ENCODE measurements around the gene SNX8.

SNX8 gene

GRCh38 chr7:2232766-2233520, 81.3 kb downstream of the SNX8 start, which contains the start of gene MAD1L1:
Gene MAD1L1, minus strand, starts transcription at chr7:2232945. Its CDS starts 2,812 bp downstream, at chr7:2230133.
- Histone ChIP-seq H2AFZ (ENCODE audit: low read depth, low read length) (peak within 1 kb of the TSS; percentile 85), H3K27me3 (ENCODE audit: insufficient read depth, low read length, poor library complexity) (no peaks in the 10 kb centered on the region), H3K4me2 (ENCODE audit: insufficient read depth, low read length) (peak within 1 kb of the TSS; percentile 84), H3K36me3 (ENCODE audit: insufficient read depth, low read length) (peaks cover 60% of the 10 kb centered on the region), H4K20me1 (ENCODE audit: insufficient read depth, low read length) (peaks cover 29% of the 10 kb centered on the region), H3K9me3 (ENCODE audit: insufficient read depth, low read length, severe bottlenecking) (no peaks in the 10 kb centered on the region), H3K4me3 (ENCODE audit: low read depth in 1 of 2, low read length in 2 of 2) (peak within 1 kb of the TSS; percentile 93 to 100), H3K4me1 (ENCODE audit: insufficient read depth, low read length) (peaks cover 45% of the 10 kb centered on the region), H3K27ac (ENCODE audit: low read length) (peak within 1 kb of the TSS; percentile 66), H3K79me2 (ENCODE audit: insufficient read depth, low read length) (peaks cover 52% of the 10 kb centered on the region), H3K9ac (ENCODE audit: low read depth, low read length) (peak within 1 kb of the TSS; percentile 95)
- DNase-seq (peak; percentile 91), ATAC-seq (ENCODE audit: insufficient read depth, low read depth) (peak; percentile 88)
- no peak for TF ChIP-seq CTCF (IDR thresholded peaks at IDR 0.05; ENCODE audit: borderline replicate concordance, extremely low read depth, low read length, poor library complexity, severe bottlenecking)
- TF ChIP-seq EZH2 (IDR thresholded peaks at IDR 0.05; ENCODE audit: borderline replicate concordance, low read depth, low read length, severe bottlenecking), result no peak

DNA sequence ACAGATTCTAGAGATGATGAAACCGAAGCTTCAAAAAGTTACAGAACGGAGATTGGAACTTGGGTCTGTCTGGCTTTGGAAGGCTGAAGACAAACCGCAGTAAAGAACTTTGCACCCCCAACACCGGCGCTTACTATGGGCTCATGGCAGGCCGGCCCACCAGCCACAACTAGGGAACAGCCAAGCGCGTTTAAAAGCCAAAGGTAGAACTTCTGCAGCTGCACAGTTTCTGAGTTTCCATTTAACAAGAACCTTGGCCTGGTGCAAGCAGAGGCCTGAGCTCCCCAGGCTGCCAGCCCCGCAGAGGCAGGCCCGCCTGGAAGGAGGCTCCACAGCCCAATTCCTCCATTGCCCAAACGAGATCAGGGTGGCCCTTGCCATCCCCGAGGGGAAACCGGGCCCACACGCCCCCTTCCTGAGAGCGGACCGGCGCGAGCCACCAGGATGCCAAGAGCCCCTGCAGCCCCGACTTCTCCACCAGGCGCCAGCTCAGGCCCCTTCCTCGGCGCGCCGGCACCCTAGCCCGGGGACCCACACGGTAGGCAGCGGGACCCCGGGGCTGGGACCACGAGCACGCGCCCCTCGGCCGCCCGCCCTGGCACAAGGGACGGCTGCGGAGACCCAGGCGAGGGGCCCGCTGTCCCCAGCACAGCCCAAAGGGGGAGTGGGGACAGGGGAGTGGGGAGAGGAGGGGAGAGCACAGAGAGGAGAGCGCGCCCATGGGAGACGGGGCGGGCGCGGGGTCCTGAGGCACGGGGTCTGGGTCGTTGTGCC, 82.1 kb downstream of the SNX8 start:
- no peak for TF ChIP-seq EZH2 (IDR thresholded peaks at IDR 0.05; ENCODE audit: borderline replicate concordance, low read depth, low read length, severe bottlenecking)
- TF ChIP-seq CTCF (IDR thresholded peaks at IDR 0.05; ENCODE audit: borderline replicate concordance, extremely low read depth, low read length, poor library complexity, severe bottlenecking), result peak; percentile 10
- H4K20me1 ChIP-seq (ENCODE audit: insufficient read depth, low read length), result peaks cover 34% of the 10 kb centered on the region
- peaks cover 60% of the 10 kb centered on the region for H3K36me3 ChIP-seq (ENCODE audit: insufficient read depth, low read length)
- no peaks in the 10 kb centered on the region for H3K27me3 ChIP-seq (ENCODE audit: insufficient read depth, low read length, poor library complexity)
- peak overlapping the region; percentile 84 for H3K4me2 ChIP-seq (ENCODE audit: insufficient read depth, low read length)
- peak overlapping the region; percentile 85 for H2AFZ ChIP-seq (ENCODE audit: low read depth, low read length)
- DNase-seq, result peak; percentile 44
- H3K9me3 ChIP-seq (ENCODE audit: insufficient read depth, low read length, severe bottlenecking), result no peaks in the 10 kb centered on the region
- peak overlapping the region; percentile 66 for H3K27ac ChIP-seq (ENCODE audit: low read length)
- peak; percentile 68 for ATAC-seq (ENCODE audit: insufficient read depth, low read depth)
- H3K9ac ChIP-seq (ENCODE audit: low read depth, low read length), result peak overlapping the region; percentile 95
- H3K4me3 ChIP-seq (ENCODE audit: low read depth in 1 of 2, low read length in 2 of 2), result peak overlapping the region; percentile 93 to 100
- H3K79me2 ChIP-seq (ENCODE audit: insufficient read depth, low read length), result peaks cover 57% of the 10 kb centered on the region
- peaks cover 45% of the 10 kb centered on the region for H3K4me1 ChIP-seq (ENCODE audit: insufficient read depth, low read length)

DNA sequence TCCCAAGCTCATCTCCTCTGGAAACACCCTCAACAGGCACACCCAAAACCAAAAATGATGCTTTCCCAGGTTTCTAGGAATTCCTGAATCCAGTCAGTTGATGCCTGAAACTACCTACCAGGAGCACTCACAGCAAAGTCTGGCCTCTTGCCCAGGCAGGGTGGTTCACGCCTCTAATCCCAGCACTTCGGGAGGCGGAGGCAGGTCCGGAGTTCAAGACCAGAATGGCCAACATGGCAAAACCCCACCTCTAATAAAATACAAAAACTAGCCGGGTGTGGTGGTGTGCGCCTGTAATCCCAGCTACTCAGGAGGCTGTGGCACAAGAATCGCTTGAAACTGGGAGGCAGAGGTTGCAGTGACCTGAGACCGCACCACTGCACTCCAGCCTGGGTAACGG, 83.4 kb downstream of the SNX8 start:
- Histone ChIP-seq H3K9ac (ENCODE audit: low read depth, low read length) (no peak overlapping the region; the same call in 1 of the 2 replicates), H3K4me1 (ENCODE audit: insufficient read depth, low read length) (peaks cover 45% of the 10 kb centered on the region), H4K20me1 (ENCODE audit: insufficient read depth, low read length) (peaks cover 40% of the 10 kb centered on the region), H3K27me3 (ENCODE audit: insufficient read depth, low read length, poor library complexity) (no peaks in the 10 kb centered on the region), H3K27ac (ENCODE audit: low read length) (no peak overlapping the region), H2AFZ (ENCODE audit: low read depth, low read length) (no peak overlapping the region), H3K79me2 (ENCODE audit: insufficient read depth, low read length) (peaks cover 68% of the 10 kb centered on the region), H3K36me3 (ENCODE audit: insufficient read depth, low read length) (peaks cover 64% of the 10 kb centered on the region), H3K4me3 (ENCODE audit: low read depth in 1 of 2, low read length in 2 of 2) (peak overlapping the region in 1 of 2 experiments; percentile 93; a peak in 1 of 4 replicates), H3K9me3 (ENCODE audit: insufficient read depth, low read length, severe bottlenecking) (no peaks in the 10 kb centered on the region), H3K4me2 (ENCODE audit: insufficient read depth, low read length) (peak overlapping the region; percentile 84)
- TF ChIP-seq CTCF (IDR thresholded peaks at IDR 0.05; ENCODE audit: borderline replicate concordance, extremely low read depth, low read length, poor library complexity, severe bottlenecking) (no peak), EZH2 (IDR thresholded peaks at IDR 0.05; ENCODE audit: borderline replicate concordance, low read depth, low read length, severe bottlenecking) (no peak)
- ATAC-seq (ENCODE audit: insufficient read depth, low read depth) (no peak), DNase-seq (no peak)
